Measurements from ENCODE around the gene SMAD7.

- no peak for TF ChIP-seq CTCF (conservative IDR thresholded peaks at IDR 0.05; ENCODE audit: low read length)
- TF ChIP-seq EZH2phosphoT487 (IDR thresholded peaks at IDR 0.05; ENCODE audit: borderline replicate concordance, low read depth, low read length) = no peak
These were observed 78.3 kb downstream of the SMAD7 start for GRCh38 chr18:48872234-48873145.

All from OCI-LY7 (cell line).